OCI-LY3 (cell line): Measurements from ENCODE around the gene CLDN24.

ENCODE experiments used
- H2AFZ ChIP-seq: fragments of 200-600, 300-600 bp; shearing (Covaris generic); 2 replicates; pipeline ENCODE4 v1.6.0; 2014; ENCODE audit warnings: antibody characterized with exemption, low read depth, low read length
- H3K27ac ChIP-seq: fragments of 200-600, 300-600 bp; sonication (generic); 2 replicates; pipeline ENCODE4 v1.5.1; 2014; ENCODE audit warnings: mild to moderate bottlenecking, low read length, moderate library complexity, mixed read lengths
- H3K27me3 ChIP-seq: fragments of 200-600, 300-600 bp; sonication (generic); 2 replicates; pipeline ENCODE4 v1.6.1; 2014; ENCODE audit warnings: low read depth, low read length, mixed read lengths
- H3K36me3 ChIP-seq: fragments of 200-600, 300-600 bp; sonication (generic); replicated peaks from 2 replicates; pipeline ENCODE3; 2014; ENCODE audit warnings: low read depth, low read length, mixed read lengths
- H3K4me1 ChIP-seq: fragments of 300-600, 200-600 bp; sonication (generic); 2 replicates; pipeline ENCODE4 v1.6.1; 2014; ENCODE audit warnings: low read length, mixed read lengths
- H3K4me2 ChIP-seq: fragments of 200-600, 300-600 bp; sonication (generic); 2 replicates; pipeline ENCODE4 v1.6.1; 2014; ENCODE audit warnings: low read length, mixed read lengths
- H3K4me3 ChIP-seq: fragments of 300-600, 200-600 bp; sonication (generic); 2 replicates; pipeline ENCODE4 v1.5.1; 2014; ENCODE audit warnings: antibody characterized with exemption, mild to moderate bottlenecking, low read length, moderate library complexity
- H3K79me2 ChIP-seq: fragments of 300-600, 200-600 bp; shearing (Covaris generic); 2 replicates; pipeline ENCODE4 v1.6.1; 2014; ENCODE audit warnings: mild to moderate bottlenecking, low read length, mixed read lengths
- H3K9ac ChIP-seq: fragments of 300-600, 200-600 bp; shearing (Covaris generic); 2 replicates; pipeline ENCODE4 v1.6.0; 2014; ENCODE audit warnings: mild to moderate bottlenecking, low read length, moderate library complexity
- H3K9me3 ChIP-seq: fragments of 200-600, 300-600 bp; shearing (Covaris generic); 2 replicates; pipeline ENCODE4 v1.6.1; 2014; ENCODE audit warnings: low read length, mixed read lengths; ENCODE audit not compliant: insufficient read depth
- H4K20me1 ChIP-seq: fragments of 200-600, 300-600 bp; sonication (generic); 2 replicates; pipeline ENCODE4 v1.6.1; 2016; ENCODE audit warnings: low read length, mixed read lengths; ENCODE audit not compliant: insufficient read depth
- EZH2phosphoT487 ChIP-seq: fragments of 200-600 bp; shearing (Covaris generic); IDR thresholded peaks from 2 replicates; pipeline ENCODE4 v1.6.1; 2018; ENCODE audit warnings: antibody characterized with exemption, mixed run types, low read depth
- TF ChIP-seq, protein P1 (sequence below): fragments of 200-600, 300-600 bp; sonication (generic); IDR thresholded peaks from 2 replicates; pipeline ENCODE4 v1.5.1; 2014; ENCODE audit warnings: antibody characterized with exemption, low read length, low read depth

CLDN24 gene

DNA sequence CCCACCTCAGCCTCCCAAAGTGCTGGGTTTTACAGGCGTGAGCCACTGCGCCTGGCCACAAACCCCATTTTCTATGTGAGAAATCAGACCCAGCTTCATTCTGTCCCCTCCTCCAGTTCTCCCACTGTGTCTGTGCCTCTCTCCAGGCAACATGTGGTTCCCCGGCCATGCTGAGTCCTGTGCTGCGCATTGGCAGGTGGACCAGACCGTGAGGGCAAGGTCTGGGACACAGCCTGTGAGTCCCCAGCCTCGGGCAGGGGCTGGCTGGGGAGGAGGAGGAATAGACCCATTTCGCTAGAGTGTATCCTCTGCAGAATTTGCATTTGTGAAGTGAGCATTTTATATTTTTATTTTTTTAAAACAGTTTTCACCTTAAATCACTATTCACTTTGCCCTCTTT, 21.5 kb upstream of the CLDN24 start:
- H3K9me3 ChIP-seq = no peaks in the 10 kb centered on the region
- no peaks in the 10 kb centered on the region for H3K36me3 ChIP-seq
- no peak overlapping the region for H3K4me3 ChIP-seq
- H2AFZ ChIP-seq = no peak overlapping the region
- H4K20me1 ChIP-seq = no peaks in the 10 kb centered on the region
- H3K27me3 ChIP-seq = no peaks in the 10 kb centered on the region
- no peak for TF ChIP-seq EZH2phosphoT487
- TF ChIP-seq, protein P1, sequence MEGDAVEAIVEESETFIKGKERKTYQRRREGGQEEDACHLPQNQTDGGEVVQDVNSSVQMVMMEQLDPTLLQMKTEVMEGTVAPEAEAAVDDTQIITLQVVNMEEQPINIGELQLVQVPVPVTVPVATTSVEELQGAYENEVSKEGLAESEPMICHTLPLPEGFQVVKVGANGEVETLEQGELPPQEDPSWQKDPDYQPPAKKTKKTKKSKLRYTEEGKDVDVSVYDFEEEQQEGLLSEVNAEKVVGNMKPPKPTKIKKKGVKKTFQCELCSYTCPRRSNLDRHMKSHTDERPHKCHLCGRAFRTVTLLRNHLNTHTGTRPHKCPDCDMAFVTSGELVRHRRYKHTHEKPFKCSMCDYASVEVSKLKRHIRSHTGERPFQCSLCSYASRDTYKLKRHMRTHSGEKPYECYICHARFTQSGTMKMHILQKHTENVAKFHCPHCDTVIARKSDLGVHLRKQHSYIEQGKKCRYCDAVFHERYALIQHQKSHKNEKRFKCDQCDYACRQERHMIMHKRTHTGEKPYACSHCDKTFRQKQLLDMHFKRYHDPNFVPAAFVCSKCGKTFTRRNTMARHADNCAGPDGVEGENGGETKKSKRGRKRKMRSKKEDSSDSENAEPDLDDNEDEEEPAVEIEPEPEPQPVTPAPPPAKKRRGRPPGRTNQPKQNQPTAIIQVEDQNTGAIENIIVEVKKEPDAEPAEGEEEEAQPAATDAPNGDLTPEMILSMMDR = no peak
- no peaks in the 10 kb centered on the region for H3K79me2 ChIP-seq
- no peak overlapping the region for H3K27ac ChIP-seq
- no peak overlapping the region for H3K4me2 ChIP-seq
- H3K9ac ChIP-seq = no peak overlapping the region
- H3K4me1 ChIP-seq = peaks cover under 1% of the 10 kb centered on the region; the same call in 1 of the 2 replicates

DNA sequence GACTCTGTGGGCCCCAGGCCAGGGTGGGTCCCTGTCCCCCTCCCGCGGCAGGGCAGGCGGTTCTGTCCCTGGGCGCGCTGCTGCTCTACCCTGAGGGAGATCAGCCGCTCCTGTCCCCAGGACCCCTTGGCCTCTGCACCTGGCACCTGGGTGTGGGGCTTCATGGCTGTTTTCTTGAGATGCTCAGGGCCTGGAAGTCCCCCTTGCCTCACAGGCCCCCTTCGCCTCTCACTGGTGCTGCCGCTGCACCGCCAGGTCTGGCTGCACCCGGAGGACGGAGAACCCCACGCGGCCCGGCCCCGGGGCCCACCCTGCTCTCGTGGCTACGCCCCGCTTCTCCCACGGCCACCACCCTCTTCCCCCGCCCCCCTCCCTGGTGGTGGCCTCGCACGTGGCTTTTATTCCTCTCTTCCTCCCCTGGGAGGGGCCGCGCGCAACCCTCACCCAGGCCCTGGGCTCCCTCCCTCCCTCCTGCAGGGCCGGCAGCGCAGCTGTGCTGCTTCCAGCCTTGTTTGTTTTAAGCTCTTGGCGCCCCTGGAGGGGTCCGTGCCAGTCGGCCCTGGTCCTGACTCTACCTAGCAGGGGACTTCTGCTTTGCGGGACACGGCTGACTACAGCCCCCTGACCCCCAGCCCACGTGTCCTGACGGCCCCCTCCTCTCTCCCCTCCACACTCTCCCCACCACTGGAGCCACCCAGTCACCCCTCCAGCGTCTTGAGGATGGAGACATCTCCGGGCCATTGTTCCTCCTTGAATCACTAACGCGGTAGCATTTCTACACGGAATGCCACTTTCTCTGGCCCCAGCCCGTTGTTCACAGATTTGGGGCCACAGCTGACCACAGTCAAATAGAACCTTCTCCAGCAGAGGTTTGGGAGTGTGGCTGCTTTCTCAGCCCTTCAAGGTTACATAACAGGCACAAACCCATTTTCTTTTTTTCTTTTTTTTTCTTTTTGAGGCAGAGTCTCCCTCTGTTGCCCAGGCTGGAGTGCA, 20.6 kb upstream of the CLDN24 start:
- no peaks in the 10 kb centered on the region for H4K20me1 ChIP-seq
- TF ChIP-seq EZH2phosphoT487 = no peak
- TF ChIP-seq, protein P1 = no peak
- H3K9me3 ChIP-seq = no peaks in the 10 kb centered on the region
- no peak overlapping the region for H2AFZ ChIP-seq
- no peak overlapping the region for H3K4me2 ChIP-seq
- no peak overlapping the region for H3K9ac ChIP-seq
- no peaks in the 10 kb centered on the region for H3K4me1 ChIP-seq
- no peaks in the 10 kb centered on the region for H3K79me2 ChIP-seq
- H3K36me3 ChIP-seq = no peaks in the 10 kb centered on the region
- H3K4me3 ChIP-seq = no peak overlapping the region
- H3K27me3 ChIP-seq = no peaks in the 10 kb centered on the region
- H3K27ac ChIP-seq = no peak overlapping the region

DNA sequence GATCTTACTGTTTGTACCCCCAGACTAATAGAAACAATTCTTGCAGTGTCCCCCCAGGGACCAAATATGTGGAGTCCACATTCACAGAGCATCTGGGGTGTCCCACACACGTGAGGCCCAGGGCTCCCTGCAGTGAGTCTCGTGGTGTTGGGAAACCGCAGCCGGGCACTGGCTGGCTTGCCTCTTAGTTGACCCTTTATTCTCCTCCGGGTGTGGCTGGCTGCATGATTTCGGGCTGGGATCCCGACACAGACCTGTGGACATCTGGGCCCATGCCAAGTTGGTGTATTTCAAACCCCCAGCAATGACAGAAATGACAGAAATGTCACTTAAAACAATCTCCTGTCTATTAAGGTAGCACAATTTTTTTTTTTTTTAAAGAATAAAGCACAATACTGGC, 15.6 kb upstream of the CLDN24 start:
- Histone ChIP-seq H3K79me2 (no peaks in the 10 kb centered on the region), H3K36me3 (no peaks in the 10 kb centered on the region), H3K27me3 (no peaks in the 10 kb centered on the region), H3K27ac (no peak overlapping the region), H3K4me1 (peaks cover 3% of the 10 kb centered on the region; the same call in 1 of the 2 replicates), H3K4me2 (no peak overlapping the region), H3K4me3 (no peak overlapping the region), H2AFZ (no peak overlapping the region), H4K20me1 (no peaks in the 10 kb centered on the region), H3K9ac (no peak overlapping the region), H3K9me3 (no peaks in the 10 kb centered on the region)
- TF ChIP-seq, protein P1 = no peak
- TF ChIP-seq EZH2phosphoT487 = no peak

DNA sequence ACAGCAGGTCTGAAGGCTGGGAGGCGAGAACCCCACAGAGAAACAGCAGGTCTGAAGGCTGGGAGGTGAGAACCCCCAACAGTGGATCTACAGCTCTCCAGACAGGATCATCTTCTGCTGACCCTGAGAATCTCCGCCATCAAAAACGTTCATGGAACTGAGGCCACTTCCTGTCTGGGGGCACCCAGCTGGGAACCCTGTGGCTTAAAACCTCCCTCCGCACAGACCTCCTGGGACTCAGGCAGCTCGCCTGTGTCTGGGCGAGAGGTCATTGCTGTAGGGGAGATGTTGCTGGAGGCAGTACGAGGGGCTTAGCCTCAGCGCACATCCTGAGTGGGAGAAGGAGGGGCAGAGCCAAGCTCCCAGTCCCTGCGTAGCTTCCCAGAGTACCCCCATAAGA, 15.1 kb upstream of the CLDN24 start:
- no peaks in the 10 kb centered on the region for H3K79me2 ChIP-seq
- H3K9me3 ChIP-seq = no peaks in the 10 kb centered on the region
- H4K20me1 ChIP-seq = no peaks in the 10 kb centered on the region
- no peak overlapping the region for H3K4me2 ChIP-seq
- H3K27me3 ChIP-seq = no peaks in the 10 kb centered on the region
- H3K36me3 ChIP-seq = no peaks in the 10 kb centered on the region
- TF ChIP-seq, protein P1 = no peak
- no peak for TF ChIP-seq EZH2phosphoT487
- H2AFZ ChIP-seq = no peak overlapping the region
- peaks cover 3% of the 10 kb centered on the region; the same call in 1 of the 2 replicates for H3K4me1 ChIP-seq
- no peak overlapping the region for H3K27ac ChIP-seq
- no peak overlapping the region for H3K9ac ChIP-seq
- H3K4me3 ChIP-seq = no peak overlapping the region
